Fibroblast of lung (primary cell): ENCODE results near the gene BEND7. TPM values are rescaled to one million over a fixed set of nuclear protein-coding genes. Genes with fewer than 3 reads are reported as not detected.
A peak's percentile ranks its signal among the peaks of the same experiment; 100 is the strongest.

Source experiments
- DNase-seq, 2 donors: peaks; one replicate each; pipeline versions ENCODE4 v3.0.0 to v3.0.0-alpha.2; 2010; ENCODE audit warnings: low read depth in 2 of 2
- H2AFZ ChIP-seq: 2 replicates; pipeline ENCODE4 v1.5.1; 2012; ENCODE audit warnings: low read length, control low read depth, inconsistent platforms
- H3K27ac ChIP-seq: 2 replicates; pipeline ENCODE4 v1.5.1; 2011; ENCODE audit warnings: low read length, control low read depth; ENCODE audit not compliant: insufficient read depth
- H3K27me3 ChIP-seq: 2 replicates; pipeline ENCODE4 v1.5.1; 2011; ENCODE audit warnings: mild to moderate bottlenecking, low read length; ENCODE audit not compliant: control insufficient read depth, insufficient read depth
- H3K36me3 ChIP-seq: 2 replicates; pipeline ENCODE4 v1.5.1; 2011; ENCODE audit warnings: low read length; ENCODE audit not compliant: control insufficient read depth, insufficient read depth
- H3K4me1 ChIP-seq: 2 replicates; pipeline ENCODE4 v1.5.1; 2011; ENCODE audit warnings: low read length; ENCODE audit not compliant: control insufficient read depth, insufficient read depth; ENCODE audit errors: extremely low read depth
- H3K4me2 ChIP-seq: 2 replicates; pipeline ENCODE4 v1.5.1; 2011; ENCODE audit warnings: low read length, control low read depth; ENCODE audit not compliant: insufficient read depth; ENCODE audit errors: extremely low read depth
- H3K4me3 ChIP-seq, 4 experiments: fragments of 200-600 bp in 1 of 4; sonication (generic) in 1 of 4; replicated peaks in 1 of 4; 2 replicates each; pipeline ENCODE4 v1.5.1; 2011 to 2016; ENCODE audit warnings: low read length in 4 of 4, low read depth in 3 of 4, mild to moderate bottlenecking in 3 of 4, control low read depth in 2 of 4, inconsistent platforms in 1 of 4, mixed read lengths in 1 of 4; ENCODE audit not compliant: insufficient read depth in 1 of 4; ENCODE audit errors: control extremely low read depth in 1 of 4
- H3K79me2 ChIP-seq: 2 replicates; pipeline ENCODE4 v1.5.1; 2012; ENCODE audit warnings: mild to moderate bottlenecking, low read length, inconsistent platforms; ENCODE audit not compliant: control insufficient read depth, insufficient read depth
- H3K9ac ChIP-seq: 2 replicates; pipeline ENCODE4 v1.5.1; 2011; ENCODE audit warnings: mild to moderate bottlenecking, low read length, control low read depth; ENCODE audit not compliant: insufficient read depth
- H3K9me3 ChIP-seq: 2 replicates; pipeline ENCODE4 v1.5.1; 2012; ENCODE audit warnings: low read depth, low read length; ENCODE audit not compliant: control insufficient read depth, insufficient read depth
- H4K20me1 ChIP-seq: 2 replicates; pipeline ENCODE4 v1.5.1; 2011; ENCODE audit warnings: low read length; ENCODE audit not compliant: control insufficient read depth, insufficient read depth; ENCODE audit errors: extremely low read depth
- CTCF ChIP-seq, 2 donors: IDR thresholded peaks in 1 of 2; conservative IDR thresholded peaks in 1 of 2; 1 replicate in 1 of 2; 2 replicates in 1 of 2; pipeline ENCODE4 v1.5.1; 2011 to 2012; ENCODE audit warnings: low read length in 2 of 2, control low read depth in 1 of 2, inconsistent platforms in 1 of 2, low read depth in 1 of 2, mild to moderate bottlenecking in 1 of 2
- EZH2 ChIP-seq: IDR thresholded peaks from 2 replicates; pipeline ENCODE4 v1.5.1; 2012; ENCODE audit warnings: low read length, control low read depth, mild to moderate bottlenecking; ENCODE audit errors: missing control alignments
- polyA minus RNA-seq: library from RNA; depleted of rRNA, polyadenylated mRNA; stranded (reverse); fragments of >200 nt; gene quantifications from 2 replicates; pipeline ENCODE4 v1.2.3, GENCODE V29; 2011; ENCODE audit warnings: low replicate concordance
- polyA plus RNA-seq, 2 donors: library from polyadenylated mRNA; depleted of rRNA in 1 of 2; stranded (reverse) in 1 of 2; unstranded in 1 of 2; fragments of >200 nt; gene quantifications; 2 replicates each; pipeline ENCODE4 v1.2.1, GENCODE V29; 2011 to 2012; ENCODE audit warnings: missing spikeins in 1 of 2
- total RNA-seq: library from RNA; depleted of rRNA; stranded (reverse); fragments of >200 nt; gene quantifications from 2 replicates; pipeline ENCODE4 v1.2.1, GENCODE V29; 2014

BEND7 gene
- total RNA-seq (9.2 and 10.6 TPM in 2 replicates), polyA plus RNA-seq (6.2 and 8.0 TPM in 2 replicates), polyA minus RNA-seq (4.3 and 5.5 TPM in 2 replicates)
- polyA plus RNA-seq (2012), result 4.9 and 6.8 TPM in 2 replicates

DNA sequence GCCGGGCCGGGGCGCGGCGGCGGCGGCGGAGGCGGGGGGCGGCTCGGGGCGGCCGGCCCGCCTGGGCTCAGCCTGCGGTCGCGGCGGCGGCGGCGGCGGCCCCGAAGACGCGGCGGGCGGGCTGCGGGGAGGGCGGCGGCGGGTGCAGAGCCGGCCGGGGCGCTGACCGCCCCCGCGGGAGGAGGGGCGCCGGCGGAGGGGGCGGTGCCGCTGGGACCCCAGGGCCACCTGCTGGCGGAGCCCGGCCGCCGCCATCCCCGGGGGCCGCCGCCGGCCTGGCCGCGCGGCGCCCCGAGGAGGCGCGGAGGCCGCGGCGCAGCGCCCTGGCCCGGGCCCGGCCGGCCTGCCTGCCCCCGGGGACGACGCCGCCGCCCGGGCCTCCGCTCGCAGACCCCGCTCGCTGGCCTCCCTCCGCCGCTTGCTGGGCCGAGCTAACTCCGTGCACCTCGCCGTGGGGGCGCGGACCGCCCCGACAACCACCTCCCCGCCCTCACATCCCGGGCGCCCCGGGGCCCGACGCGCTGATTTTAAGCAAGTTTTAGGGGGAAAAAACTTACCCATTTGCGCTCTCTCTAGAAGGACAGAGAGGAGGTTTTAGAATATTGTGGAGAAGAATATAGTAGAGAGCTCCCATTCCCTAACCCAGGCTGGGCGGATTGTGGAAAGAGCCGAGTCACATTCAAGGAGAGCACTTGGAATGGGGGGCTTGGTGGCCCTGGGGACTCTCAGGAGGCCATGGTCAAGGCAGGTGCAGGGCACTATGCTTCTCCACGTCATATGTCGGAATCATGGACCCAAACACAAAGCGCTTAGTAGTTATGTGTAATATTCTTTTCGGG, at the start of gene BEND7:
Gene BEND7, minus strand, starts transcription at position 140 of the 839 bp plus-strand sequence. CDS start 481 bp downstream, outside the sequence.
- no peaks in the 10 kb centered on the region for H3K79me2 ChIP-seq
- peak within 1 kb of the TSS; percentile 43 to 65 (median 62) for H3K4me3 ChIP-seq
- peak within 1 kb of the TSS; percentile 89 for H3K4me2 ChIP-seq
- H4K20me1 ChIP-seq, result no peaks in the 10 kb centered on the region
- H2AFZ ChIP-seq, result peak within 1 kb of the TSS; percentile 81
- H3K9ac ChIP-seq, result peak within 1 kb of the TSS; percentile 49
- peaks cover 2% of the 10 kb centered on the region for H3K4me1 ChIP-seq
- H3K27ac ChIP-seq, result no peak within 1 kb of the TSS
- no peaks in the 10 kb centered on the region for H3K27me3 ChIP-seq
- no peaks in the 10 kb centered on the region for H3K36me3 ChIP-seq
- no peak for TF ChIP-seq CTCF (conservative IDR thresholded peaks at IDR 0.05 in 1 of 2, IDR thresholded peaks at IDR 0.05 in 1 of 2; ENCODE audit: low read depth in 1 of 2, low read length in 2 of 2)
- no peak for TF ChIP-seq EZH2
- H3K9me3 ChIP-seq, result no peaks in the 10 kb centered on the region
- DNase-seq, result peak in 1 of 2 donors; percentile 42

- Histone ChIP-seq H3K4me3 (no peak overlapping the region), H3K27me3 (no peaks in the 10 kb centered on the region), H3K79me2 (no peaks in the 10 kb centered on the region), H3K9me3 (no peaks in the 10 kb centered on the region), H3K9ac (no peak overlapping the region), H4K20me1 (no peaks in the 10 kb centered on the region), H3K36me3 (no peaks in the 10 kb centered on the region), H2AFZ (no peak overlapping the region), H3K4me2 (no peak overlapping the region), H3K4me1 (no peaks in the 10 kb centered on the region), H3K27ac (no peak overlapping the region)
- DNase-seq, result no peak
- TF ChIP-seq CTCF (conservative IDR thresholded peaks at IDR 0.05 in 1 of 2, IDR thresholded peaks at IDR 0.05 in 1 of 2; ENCODE audit: low read depth in 1 of 2, low read length in 2 of 2) (no peak), EZH2 (no peak)
These were observed 45.1 kb upstream of the BEND7 start for GRCh38 chr10:13573960-13574359.

- TF ChIP-seq CTCF (conservative IDR thresholded peaks at IDR 0.05 in 1 of 2, IDR thresholded peaks at IDR 0.05 in 1 of 2; ENCODE audit: low read depth in 1 of 2, low read length in 2 of 2), result no peak
- no peak for TF ChIP-seq EZH2
- Histone ChIP-seq H3K27me3 (no peaks in the 10 kb centered on the region), H3K79me2 (no peaks in the 10 kb centered on the region), H2AFZ (no peak overlapping the region), H3K27ac (no peak overlapping the region), H3K4me2 (no peak overlapping the region), H3K4me1 (no peaks in the 10 kb centered on the region), H3K36me3 (no peaks in the 10 kb centered on the region), H4K20me1 (no peaks in the 10 kb centered on the region), H3K4me3 (no peak overlapping the region), H3K9ac (no peak overlapping the region), H3K9me3 (no peaks in the 10 kb centered on the region)
- DNase-seq, result no peak
These were observed 42.7 kb upstream of the BEND7 start for GRCh38 chr10:13571541-13571940.
